Measurements from ENCODE around the gene ZBTB42. TPM values are rescaled to one million over a fixed set of nuclear protein-coding genes. Genes with fewer than 3 reads are reported as not detected.
A peak's percentile ranks its signal among the peaks of the same experiment; 100 is the strongest.

The ZBTB42 gene
- total and polyA plus RNA-seq, 2 of the 13 experiments (the other 11 are each of a cell fraction or from before 2014, with no cell fraction given): 2.8 to 4.2 TPM

GRCh38 chr14:104797115-104798044, 3.5 kb upstream of the ZBTB42 start (continued):
- TF ChIP-seq ARID4A (CRISPR knock-in tag; IDR thresholded peaks at IDR 0.05; ENCODE audit: borderline replicate concordance) (peak; percentile 51), ATF2 (CRISPR knock-in tag; IDR thresholded peaks at IDR 0.05) (0 out of 2 replicates have a peak, but pooled peaks have one; percentile 16), HDAC1 (CRISPR knock-in tag; IDR thresholded peaks at IDR 0.05) (peak; percentile 39; the same call in 1 of the 2 replicates), PTBP1 (IDR thresholded peaks at IDR 0.05; ENCODE audit: low read depth, low read length, poor library complexity, severe bottlenecking) (no peak), ZNF503 (CRISPR knock-in tag; IDR thresholded peaks at IDR 0.05) (no peak), ZNF101 (CRISPR knock-in tag; IDR thresholded peaks at IDR 0.05; ENCODE audit: borderline replicate concordance, low read depth) (no peak), ZNF687 (CRISPR knock-in tag; IDR thresholded peaks at IDR 0.05) (peak; percentile 52; the same call in 1 of the 2 replicates), ZFP36L1 (CRISPR knock-in tag; IDR thresholded peaks at IDR 0.05) (no peak), NCOR1 (IDR thresholded peaks at IDR 0.05; ENCODE audit: borderline replicate concordance, low read length) (no peak), ZSCAN30 (CRISPR knock-in tag; IDR thresholded peaks at IDR 0.05) (no peak), ZSCAN29 (CRISPR knock-in tag; conservative IDR thresholded peaks at IDR 0.05) (no peak), HIC2 (CRISPR knock-in tag; IDR thresholded peaks at IDR 0.05; ENCODE audit: low read depth) (0 out of 2 replicates have a peak, but pooled peaks have one; percentile 30)

All from HepG2 (cell line).